ENCODE measurements around the gene MIEF1.
A peak's percentile ranks its signal among the peaks of the same experiment; 100 is the strongest.

MIEF1 gene

DNA sequence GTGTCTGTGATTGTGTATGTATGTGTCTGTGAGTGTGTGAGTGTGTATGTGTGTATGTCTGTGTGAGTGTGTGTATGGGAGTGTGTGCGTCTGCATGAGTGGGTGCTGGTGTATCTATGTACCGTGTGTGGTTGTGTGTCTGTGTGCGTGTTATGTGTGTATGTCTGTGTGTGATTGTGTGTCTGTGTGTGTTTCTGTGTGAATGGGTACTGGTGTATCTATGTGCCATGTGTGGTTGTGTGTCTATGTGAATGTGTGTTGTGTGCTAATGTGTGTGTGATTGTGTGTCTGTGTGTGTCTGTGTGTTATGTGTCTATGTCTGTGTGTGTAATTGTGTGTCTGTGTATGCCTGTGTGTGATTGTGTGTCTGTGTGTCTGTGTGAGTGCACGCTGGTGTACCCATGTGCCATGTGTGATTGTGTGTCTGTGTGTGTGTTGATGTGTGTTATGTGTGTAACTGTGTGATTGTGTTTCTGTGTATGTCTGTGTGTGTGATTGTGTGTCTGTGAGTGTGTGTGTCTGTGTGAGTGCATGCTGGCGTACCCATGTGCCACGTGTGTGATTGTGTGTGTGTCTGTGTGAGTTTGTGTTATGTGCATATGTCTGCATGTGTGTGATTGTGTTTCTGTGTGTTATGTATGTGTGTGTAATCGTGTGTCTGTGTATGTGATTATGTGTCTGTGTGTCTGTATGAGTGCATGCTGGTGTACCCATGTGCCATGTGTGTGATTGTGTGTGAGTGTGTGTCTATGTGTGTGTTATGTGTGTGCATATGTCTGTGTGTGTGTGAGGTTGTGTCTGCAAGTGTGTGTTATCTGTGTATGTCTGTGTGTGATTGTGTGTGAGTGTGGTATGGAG, 61.7 kb downstream of the MIEF1 start:
- no peak for DNase-seq

DNA sequence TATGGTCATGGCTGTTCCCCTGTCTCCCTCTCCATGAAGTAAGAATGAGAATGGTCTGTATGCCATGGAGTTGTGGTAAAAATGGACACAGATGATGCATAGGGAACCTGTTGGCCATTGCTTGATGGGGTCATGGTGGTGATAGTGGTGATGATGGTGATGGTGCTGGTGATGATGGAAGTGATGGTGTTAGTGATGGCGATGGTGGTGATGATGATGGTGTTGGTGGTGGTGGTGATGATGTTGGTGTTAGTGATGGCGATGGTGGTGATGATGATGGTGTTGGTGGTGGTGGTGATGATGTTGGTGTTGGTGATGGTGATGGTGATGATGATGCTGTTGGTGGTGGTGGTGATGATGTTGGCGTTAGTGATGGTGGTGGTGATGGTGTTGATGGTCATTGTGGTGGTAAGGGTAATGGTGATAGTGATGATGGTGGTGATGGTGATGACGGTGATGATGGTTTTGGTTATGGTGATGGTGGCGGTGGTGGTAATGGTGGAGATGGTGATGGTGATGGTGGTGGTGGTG, 63.4 kb downstream of the MIEF1 start:
- DNase-seq = no peak

DNA sequence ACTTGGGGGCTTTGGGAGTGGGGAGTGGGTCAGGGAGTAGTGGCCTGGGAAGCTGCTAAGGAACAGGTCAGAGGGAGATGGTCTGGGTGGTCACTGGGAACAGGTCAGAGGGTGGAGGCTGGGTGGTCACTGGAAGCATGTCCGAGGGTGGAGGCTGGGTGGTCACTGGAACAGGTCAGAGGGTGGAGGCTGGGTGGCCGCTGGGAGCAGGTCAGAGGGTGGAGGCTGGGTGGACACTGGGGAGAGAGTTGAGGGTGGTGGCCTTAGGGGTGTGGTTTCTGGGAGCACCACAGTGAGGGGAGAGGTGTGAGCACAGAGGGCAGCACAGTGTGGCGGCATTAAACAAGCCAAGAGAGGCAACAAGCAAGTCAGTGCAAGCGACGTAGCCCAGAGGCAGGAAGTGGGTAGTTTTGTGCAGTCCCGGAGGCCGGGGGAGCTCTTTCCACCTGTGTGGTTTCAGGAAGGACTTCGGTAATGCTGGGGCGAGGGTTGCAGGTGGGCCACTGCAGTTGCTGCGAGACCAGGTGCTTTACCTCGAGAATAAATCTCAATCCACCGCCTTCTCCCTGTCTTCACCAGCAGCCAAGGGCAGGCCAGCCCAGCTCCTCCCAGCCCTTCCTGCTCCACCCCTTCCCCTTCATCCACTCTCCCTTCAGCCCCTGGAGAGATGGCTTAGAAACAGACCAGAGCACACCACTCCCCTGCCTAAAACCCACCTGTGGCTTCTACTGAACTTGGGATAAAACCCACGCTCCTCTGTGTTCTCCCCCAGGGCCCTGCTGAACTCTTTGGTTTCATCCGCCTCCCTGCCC, 65.3 kb downstream of the MIEF1 start:
- DNase-seq = peak; percentile 24 to 35
